Tibial nerve (tissue), 4 donors: ENCODE measurements around the gene TTC7B.

Experiments used
- CTCF ChIP-seq, 5 experiments: fragments of 200-600 bp in 3 of 5; fragments of 450-650 bp in 2 of 5; sonication (generic) in 3 of 5; IDR thresholded peaks; one replicate each; pipeline ENCODE4 v1.5.1; 2016 to 2019; ENCODE audit warnings: antibody characterized with exemption in 5 of 5, mild to moderate bottlenecking in 3 of 5, moderate library complexity in 2 of 5
- EP300 ChIP-seq, 2 donors: sonication (generic); formaldehyde crosslinking; IDR thresholded peaks; one replicate each; pipeline ENCODE4 v1.6.1; 2017; ENCODE audit warnings: antibody characterized with exemption in 2 of 2, mild to moderate bottlenecking in 1 of 2
- POLR2A ChIP-seq, 2 donors: fragments of 450-650 bp; IDR thresholded peaks; one replicate each; pipeline ENCODE4 v1.6.1; 2017; ENCODE audit warnings: antibody characterized with exemption in 2 of 2, mild to moderate bottlenecking in 2 of 2, moderate library complexity in 2 of 2

GRCh38 chr14:90575336-90575735 lies 240.9 kb downstream of the TTC7B start:
- no peak for TF ChIP-seq CTCF (IDR thresholded peaks at IDR 0.05)
- TF ChIP-seq POLR2A (IDR thresholded peaks at IDR 0.05), result no peak
- TF ChIP-seq EP300 (IDR thresholded peaks at IDR 0.05), result no peak
